HEK293 (cell line): ENCODE data around the gene IZUMO1.

Source experiments
- GFI1B ChIP-seq: fragments of 450-650 bp; formaldehyde crosslinking; IDR thresholded peaks from 2 replicates; pipeline ENCODE4 v1.5.1; 2016; ENCODE audit warnings: missing biosample characterization, missing genetic modification characterization
- HOXD13 ChIP-seq: sonication (generic); formaldehyde crosslinking; IDR thresholded peaks from 2 replicates; pipeline ENCODE4 v1.8.0; 2022; ENCODE audit warnings: missing genetic modification reagents, borderline replicate concordance
- KLF8 ChIP-seq: fragments of 450-650 bp; formaldehyde crosslinking; IDR thresholded peaks from 2 replicates; pipeline ENCODE4 v1.5.1; 2016; ENCODE audit warnings: missing biosample characterization, missing genetic modification characterization
- OSR2 ChIP-seq: fragments of 450-650 bp; formaldehyde crosslinking; IDR thresholded peaks from 2 replicates; pipeline ENCODE4 v1.5.1; 2016; ENCODE audit warnings: missing biosample characterization, missing genetic modification characterization
- OVOL3 ChIP-seq: fragments of 450-650 bp; formaldehyde crosslinking; IDR thresholded peaks from 2 replicates; pipeline ENCODE4 v1.5.1; 2016; ENCODE audit warnings: missing biosample characterization, missing genetic modification characterization
- ZBTB48 ChIP-seq: fragments of 450-650 bp; formaldehyde crosslinking; IDR thresholded peaks from 2 replicates; pipeline ENCODE4 v1.5.1; 2016; ENCODE audit warnings: missing biosample characterization, missing genetic modification characterization
- ZBTB8A ChIP-seq: fragments of 450-650 bp; formaldehyde crosslinking; IDR thresholded peaks from 2 replicates; pipeline ENCODE4 v1.5.1; 2016; ENCODE audit warnings: missing biosample characterization, missing genetic modification characterization
- ZFP3 ChIP-seq: fragments of 450-650 bp; formaldehyde crosslinking; IDR thresholded peaks from 2 replicates; pipeline ENCODE4 v1.5.1; 2016; ENCODE audit warnings: low read depth, missing biosample characterization, missing genetic modification characterization
- ZNF114 ChIP-seq: fragments of 450-650 bp; formaldehyde crosslinking; IDR thresholded peaks from 2 replicates; pipeline ENCODE4 v1.5.0; 2017; ENCODE audit warnings: missing biosample characterization, missing genetic modification characterization
- ZNF132 ChIP-seq: fragments of 450-650 bp; formaldehyde crosslinking; IDR thresholded peaks from 2 replicates; pipeline ENCODE4 v1.5.1; 2017; ENCODE audit warnings: missing biosample characterization, missing genetic modification characterization, borderline replicate concordance
- ZNF155 ChIP-seq: fragments of 450-650 bp; formaldehyde crosslinking; IDR thresholded peaks from 2 replicates; pipeline ENCODE4 v1.5.1; 2016; ENCODE audit warnings: missing biosample characterization, missing genetic modification characterization
- ZNF2 ChIP-seq: fragments of 450-650 bp; formaldehyde crosslinking; IDR thresholded peaks from 2 replicates; pipeline ENCODE4 v1.5.1; 2016; ENCODE audit warnings: missing biosample characterization, missing genetic modification characterization
- ZNF26 ChIP-seq: fragments of 450-650 bp; formaldehyde crosslinking; IDR thresholded peaks from 2 replicates; pipeline ENCODE4 v1.5.1; 2016; ENCODE audit warnings: missing biosample characterization, missing genetic modification characterization
- ZNF266 ChIP-seq: fragments of 450-650 bp; formaldehyde crosslinking; IDR thresholded peaks from 2 replicates; pipeline ENCODE4 v1.5.1; 2016; ENCODE audit warnings: missing biosample characterization, missing genetic modification characterization, low read depth
- ZNF341 ChIP-seq: fragments of 450-650 bp; formaldehyde crosslinking; IDR thresholded peaks from 2 replicates; pipeline ENCODE4; 2016; ENCODE audit warnings: low read depth, missing biosample characterization, missing genetic modification characterization
- ZNF362 ChIP-seq: fragments of 450-650 bp; formaldehyde crosslinking; IDR thresholded peaks from 2 replicates; pipeline ENCODE4 v1.5.1; 2016; ENCODE audit warnings: missing biosample characterization, missing genetic modification characterization
- ZNF398 ChIP-seq: fragments of 450-650 bp; formaldehyde crosslinking; IDR thresholded peaks from 2 replicates; pipeline ENCODE4 v1.5.1; 2017; ENCODE audit warnings: missing biosample characterization, missing genetic modification characterization
- ZNF48 ChIP-seq: fragments of 450-650 bp; formaldehyde crosslinking; IDR thresholded peaks from 2 replicates; pipeline ENCODE4 v1.5.1; 2016; ENCODE audit warnings: missing biosample characterization, missing genetic modification characterization
- ZNF518A ChIP-seq: fragments of 450-650 bp; formaldehyde crosslinking; conservative IDR thresholded peaks from 2 replicates; pipeline ENCODE4 v1.5.1; 2016; ENCODE audit warnings: low read depth, missing biosample characterization, missing genetic modification characterization
- ZNF548 ChIP-seq: fragments of 450-650 bp; formaldehyde crosslinking; IDR thresholded peaks from 2 replicates; pipeline ENCODE4 v1.5.1; 2016; ENCODE audit warnings: missing biosample characterization, missing genetic modification characterization
- ZNF596 ChIP-seq: fragments of 450-650 bp; IDR thresholded peaks from 2 replicates; pipeline ENCODE4 v1.5.0; 2018; ENCODE audit warnings: missing biosample characterization, mild to moderate bottlenecking, missing genetic modification characterization, moderate library complexity
- ZNF600 ChIP-seq: fragments of 450-650 bp; formaldehyde crosslinking; IDR thresholded peaks from 2 replicates; pipeline ENCODE4 v1.5.1; 2016; ENCODE audit warnings: missing biosample characterization, missing genetic modification characterization
- ZNF623 ChIP-seq: fragments of 450-650 bp; formaldehyde crosslinking; IDR thresholded peaks from 2 replicates; pipeline ENCODE4 v1.5.1; 2016; ENCODE audit warnings: missing biosample characterization, missing genetic modification characterization
- ZNF707 ChIP-seq: fragments of 450-650 bp; formaldehyde crosslinking; IDR thresholded peaks from 2 replicates; pipeline ENCODE4 v1.5.1; 2016; ENCODE audit warnings: missing biosample characterization, missing genetic modification characterization
- ZNF837 ChIP-seq: fragments of 450-650 bp; formaldehyde crosslinking; IDR thresholded peaks from 2 replicates; pipeline ENCODE4 v1.5.1; 2016; ENCODE audit warnings: missing biosample characterization, missing genetic modification characterization
- ZNF843 ChIP-seq: fragments of 450-650 bp; formaldehyde crosslinking; IDR thresholded peaks from 2 replicates; pipeline ENCODE4 v1.5.1; 2016; ENCODE audit warnings: missing biosample characterization, missing genetic modification characterization
- ZSCAN4 ChIP-seq: fragments of 450-650 bp; formaldehyde crosslinking; IDR thresholded peaks from 2 replicates; pipeline ENCODE4 v1.5.1; 2017; ENCODE audit warnings: missing biosample characterization, missing genetic modification characterization
- ZSCAN5A ChIP-seq: fragments of 450-650 bp; formaldehyde crosslinking; IDR thresholded peaks from 2 replicates; pipeline ENCODE4 v1.5.1; 2016; ENCODE audit warnings: missing biosample characterization, missing genetic modification characterization

Gene IZUMO1

GRCh38 chr19:48720613-48721296 lies 26.0 kb downstream of the IZUMO1 start (continued):
- TF ChIP-seq ZNF518A (0 out of 2 replicates have a peak, but pooled peaks have one; percentile 35), ZNF843 (no peak), ZNF266 (tag by site-specific recombination) (no peak), ZNF362 (no peak), ZNF398 (tag by site-specific recombination) (no peak), HOXD13 (CRISPR knock-in tag) (no peak), ZSCAN5A (tag by site-specific recombination) (no peak), ZNF548 (tag by site-specific recombination) (no peak), ZNF26 (tag by site-specific recombination) (no peak), ZSCAN4 (tag by site-specific recombination) (no peak), ZNF2 (tag by site-specific recombination) (0 out of 2 replicates have a peak, but pooled peaks have one; percentile 23), ZNF596 (tag by site-specific recombination) (no peak), ZNF155 (no peak), ZNF707 (no peak), KLF8 (tag by site-specific recombination) (peak; percentile 88), ZNF341 (tag by site-specific recombination) (peak; percentile 97), GFI1B (no peak), ZNF114 (tag by site-specific recombination) (no peak), OVOL3 (tag by site-specific recombination) (no peak), ZNF837 (no peak), ZBTB48 (tag by site-specific recombination) (no peak), ZNF132 (tag by site-specific recombination) (no peak), OSR2 (tag by site-specific recombination) (no peak), ZBTB8A (tag by site-specific recombination) (peak; percentile 18; the same call in 1 of the 2 replicates), ZFP3 (tag by site-specific recombination) (no peak), ZNF48 (tag by site-specific recombination) (no peak), ZNF600 (tag by site-specific recombination) (no peak), ZNF623 (tag by site-specific recombination) (no peak)
